Measurements from ENCODE around the gene NCOA7. TPM values are rescaled to one million over a fixed set of nuclear protein-coding genes. Genes with fewer than 3 reads are reported as not detected.

NCOA7 gene
- total RNA-seq, 1 experiment from 2014 or later, result 13.8 TPM

DNA sequence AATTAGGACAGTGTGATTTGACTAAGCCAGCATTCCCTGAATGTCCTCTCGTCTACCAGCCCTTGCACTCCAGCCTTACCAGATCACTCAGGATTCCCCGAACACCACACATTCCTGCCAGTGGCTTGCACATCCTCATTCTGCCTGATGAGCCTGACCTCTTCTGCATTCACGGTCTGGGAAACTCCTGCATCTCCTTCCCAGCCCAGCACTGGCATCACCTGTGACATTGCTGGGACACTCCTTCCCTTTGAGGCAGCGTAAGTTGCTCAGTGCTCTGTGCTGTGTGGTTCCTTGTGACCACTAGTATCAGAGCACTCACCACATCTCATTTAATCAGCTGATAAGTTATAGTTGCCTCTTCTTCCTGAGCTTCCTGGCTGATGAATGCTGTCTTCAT lies 17.3 kb downstream of the NCOA7 start:
- Histone ChIP-seq H3K4me3 (replicated peaks in 1 of 2; ENCODE audit: low read depth in 1 of 2, low read length in 2 of 2) (no peak overlapping the region), H3K9ac (ENCODE audit: low read length) (no peak overlapping the region), H3K27ac (ENCODE audit: low read depth, low read length) (no peak overlapping the region), H2AFZ (ENCODE audit: low read depth, low read length, poor library complexity, severe bottlenecking) (no peak overlapping the region), H4K20me1 (ENCODE audit: insufficient read depth) (no peaks in the 10 kb centered on the region), H3K4me2 (ENCODE audit: low read length) (no peak overlapping the region), H3K27me3 (ENCODE audit: insufficient read depth, low read length) (no peaks in the 10 kb centered on the region), H3K79me2 (ENCODE audit: insufficient read depth, low read length) (no peaks in the 10 kb centered on the region), H3K9me2 (ENCODE audit: insufficient read depth) (no peaks in the 10 kb centered on the region), H3K9me3 (ENCODE audit: control insufficient read depth in 1 of 2, insufficient read depth in 1 of 2, low read depth in 1 of 2, low read length in 2 of 2) (no peaks in the 10 kb centered on the region), H3K36me3 (ENCODE audit: control insufficient read depth in 1 of 2, insufficient read depth in 2 of 2, low read length in 2 of 2) (no peaks in the 10 kb centered on the region), H3K4me1 (ENCODE audit: control insufficient read depth in 1 of 2, insufficient read depth in 2 of 2, low read length in 2 of 2) (peaks cover 3 to 10% of the 10 kb centered on the region in 2 experiments; a peak in 3 of 4 replicates)
- ChIA-PET CTCF (interaction anchor here (1.4 kb wide), 2 partner anchors 16 to 148 kb away, joined by 3 read pairs; partner anchors contain the start of gene HINT3), RAD21 (ENCODE audit: low non-redundant PET in 1 of 2, low total read pairs in 2 of 2, uncharacterized antibody in 2 of 2, unreplicated experiment in 2 of 2) (no interaction called here), POLR2A (no interaction called here)
- intact Hi-C loops (cut with micrococcal nuclease), result no loop called here
- BruUV-seq (replicated peaks), result no TSS peak
- no peak for TF ChIP-seq SP1 (IDR thresholded peaks at IDR 0.05; ENCODE audit: low read depth)
- TF ChIP-seq, protein P1, sequence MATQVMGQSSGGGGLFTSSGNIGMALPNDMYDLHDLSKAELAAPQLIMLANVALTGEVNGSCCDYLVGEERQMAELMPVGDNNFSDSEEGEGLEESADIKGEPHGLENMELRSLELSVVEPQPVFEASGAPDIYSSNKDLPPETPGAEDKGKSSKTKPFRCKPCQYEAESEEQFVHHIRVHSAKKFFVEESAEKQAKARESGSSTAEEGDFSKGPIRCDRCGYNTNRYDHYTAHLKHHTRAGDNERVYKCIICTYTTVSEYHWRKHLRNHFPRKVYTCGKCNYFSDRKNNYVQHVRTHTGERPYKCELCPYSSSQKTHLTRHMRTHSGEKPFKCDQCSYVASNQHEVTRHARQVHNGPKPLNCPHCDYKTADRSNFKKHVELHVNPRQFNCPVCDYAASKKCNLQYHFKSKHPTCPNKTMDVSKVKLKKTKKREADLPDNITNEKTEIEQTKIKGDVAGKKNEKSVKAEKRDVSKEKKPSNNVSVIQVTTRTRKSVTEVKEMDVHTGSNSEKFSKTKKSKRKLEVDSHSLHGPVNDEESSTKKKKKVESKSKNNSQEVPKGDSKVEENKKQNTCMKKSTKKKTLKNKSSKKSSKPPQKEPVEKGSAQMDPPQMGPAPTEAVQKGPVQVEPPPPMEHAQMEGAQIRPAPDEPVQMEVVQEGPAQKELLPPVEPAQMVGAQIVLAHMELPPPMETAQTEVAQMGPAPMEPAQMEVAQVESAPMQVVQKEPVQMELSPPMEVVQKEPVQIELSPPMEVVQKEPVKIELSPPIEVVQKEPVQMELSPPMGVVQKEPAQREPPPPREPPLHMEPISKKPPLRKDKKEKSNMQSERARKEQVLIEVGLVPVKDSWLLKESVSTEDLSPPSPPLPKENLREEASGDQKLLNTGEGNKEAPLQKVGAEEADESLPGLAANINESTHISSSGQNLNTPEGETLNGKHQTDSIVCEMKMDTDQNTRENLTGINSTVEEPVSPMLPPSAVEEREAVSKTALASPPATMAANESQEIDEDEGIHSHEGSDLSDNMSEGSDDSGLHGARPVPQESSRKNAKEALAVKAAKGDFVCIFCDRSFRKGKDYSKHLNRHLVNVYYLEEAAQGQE (IDR thresholded peaks at IDR 0.05; ENCODE audit: low read depth), result no peak
- DNase-seq (ENCODE audit: low read depth, low spot score), result no peak
- no peak for ATAC-seq

DNA sequence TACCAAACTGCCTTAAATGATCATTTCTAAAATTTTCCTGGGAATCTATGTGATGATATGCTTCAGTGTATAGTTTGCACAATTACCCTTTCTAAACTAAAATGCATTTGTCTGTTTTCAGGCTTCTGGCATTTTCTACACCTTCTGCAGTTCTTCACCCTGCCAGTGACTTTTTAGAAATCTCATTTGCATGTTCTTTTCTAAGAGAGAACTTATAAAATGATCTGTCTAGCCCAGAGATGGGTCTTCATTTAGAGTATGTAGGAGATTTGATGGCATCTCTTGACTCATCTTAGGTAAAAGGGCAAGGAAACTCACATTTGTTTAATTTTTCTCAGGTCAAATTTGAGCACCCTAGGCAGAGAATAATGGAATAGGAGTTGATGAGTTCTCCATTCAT lies 17.8 kb downstream of the NCOA7 start:
- H3K27me3 ChIP-seq (ENCODE audit: insufficient read depth, low read length), result no peaks in the 10 kb centered on the region
- no peaks in the 10 kb centered on the region for H3K36me3 ChIP-seq (ENCODE audit: control insufficient read depth in 1 of 2, insufficient read depth in 2 of 2, low read length in 2 of 2)
- ChIA-PET RAD21 (ENCODE audit: low non-redundant PET in 1 of 2, low total read pairs in 2 of 2, uncharacterized antibody in 2 of 2, unreplicated experiment in 2 of 2) (no interaction called here), POLR2A (no interaction called here), CTCF (interaction anchor here (1.4 kb wide), 2 partner anchors 17 to 148 kb away, joined by 3 read pairs; partner anchors contain the start of gene HINT3)
- ATAC-seq, result no peak
- no peaks in the 10 kb centered on the region for H3K79me2 ChIP-seq (ENCODE audit: insufficient read depth, low read length)
- H3K4me2 ChIP-seq (ENCODE audit: low read length), result no peak overlapping the region
- H3K9me3 ChIP-seq (ENCODE audit: control insufficient read depth in 1 of 2, insufficient read depth in 1 of 2, low read depth in 1 of 2, low read length in 2 of 2), result no peaks in the 10 kb centered on the region
- no peak for DNase-seq (ENCODE audit: low read depth, low spot score)
- no peak overlapping the region for H3K9ac ChIP-seq (ENCODE audit: low read length)
- H3K4me3 ChIP-seq (replicated peaks in 1 of 2; ENCODE audit: low read depth in 1 of 2, low read length in 2 of 2), result no peak overlapping the region
- no TSS peak for BruUV-seq (replicated peaks)
- peaks cover 4 to 10% of the 10 kb centered on the region in 2 experiments; a peak in 3 of 4 replicates for H3K4me1 ChIP-seq (ENCODE audit: control insufficient read depth in 1 of 2, insufficient read depth in 2 of 2, low read length in 2 of 2)
- no peaks in the 10 kb centered on the region for H4K20me1 ChIP-seq (ENCODE audit: insufficient read depth)
- no peak overlapping the region for H3K27ac ChIP-seq (ENCODE audit: low read depth, low read length)
- H2AFZ ChIP-seq (ENCODE audit: low read depth, low read length, poor library complexity, severe bottlenecking), result no peak overlapping the region
- no peaks in the 10 kb centered on the region for H3K9me2 ChIP-seq (ENCODE audit: insufficient read depth)
- intact Hi-C loops (cut with micrococcal nuclease), result no loop called here
- TF ChIP-seq, protein P2, sequence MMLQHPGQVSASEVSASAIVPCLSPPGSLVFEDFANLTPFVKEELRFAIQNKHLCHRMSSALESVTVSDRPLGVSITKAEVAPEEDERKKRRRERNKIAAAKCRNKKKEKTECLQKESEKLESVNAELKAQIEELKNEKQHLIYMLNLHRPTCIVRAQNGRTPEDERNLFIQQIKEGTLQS (IDR thresholded peaks at IDR 0.05), result no peak
- TF ChIP-seq POLR2AphosphoS5 (IDR thresholded peaks at IDR 0.05; ENCODE audit: low read depth, low read length) (no peak), FOSL1 (IDR thresholded peaks at IDR 0.05; ENCODE audit: low read depth) (no peak), EZH2phosphoT487 (IDR thresholded peaks at IDR 0.05; ENCODE audit: borderline replicate concordance) (no peak), CTCF (IDR thresholded peaks at IDR 0.05 in 2 of 3, conservative IDR thresholded peaks at IDR 0.05 in 1 of 3; ENCODE audit: borderline replicate concordance in 1 of 3, insufficient read depth in 1 of 3, low read depth in 2 of 3, low read length in 2 of 3) (no peak), POLR2A (IDR thresholded peaks at IDR 0.05; ENCODE audit: borderline replicate concordance, extremely low read depth, insufficient read depth, insufficient read length) (no peak), ELF1 (IDR thresholded peaks at IDR 0.05; ENCODE audit: borderline replicate concordance, low read depth) (no peak), SRF (IDR thresholded peaks at IDR 0.05; ENCODE audit: low read depth) (no peak), RAD21 (IDR thresholded peaks at IDR 0.05; ENCODE audit: low read depth) (no peak)
- TF ChIP-seq, protein P3, sequence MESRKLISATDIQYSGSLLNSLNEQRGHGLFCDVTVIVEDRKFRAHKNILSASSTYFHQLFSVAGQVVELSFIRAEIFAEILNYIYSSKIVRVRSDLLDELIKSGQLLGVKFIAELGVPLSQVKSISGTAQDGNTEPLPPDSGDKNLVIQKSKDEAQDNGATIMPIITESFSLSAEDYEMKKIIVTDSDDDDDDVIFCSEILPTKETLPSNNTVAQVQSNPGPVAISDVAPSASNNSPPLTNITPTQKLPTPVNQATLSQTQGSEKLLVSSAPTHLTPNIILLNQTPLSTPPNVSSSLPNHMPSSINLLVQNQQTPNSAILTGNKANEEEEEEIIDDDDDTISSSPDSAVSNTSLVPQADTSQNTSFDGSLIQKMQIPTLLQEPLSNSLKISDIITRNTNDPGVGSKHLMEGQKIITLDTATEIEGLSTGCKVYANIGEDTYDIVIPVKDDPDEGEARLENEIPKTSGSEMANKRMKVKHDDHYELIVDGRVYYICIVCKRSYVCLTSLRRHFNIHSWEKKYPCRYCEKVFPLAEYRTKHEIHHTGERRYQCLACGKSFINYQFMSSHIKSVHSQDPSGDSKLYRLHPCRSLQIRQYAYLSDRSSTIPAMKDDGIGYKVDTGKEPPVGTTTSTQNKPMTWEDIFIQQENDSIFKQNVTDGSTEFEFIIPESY (IDR thresholded peaks at IDR 0.05; ENCODE audit: extremely low read depth, insufficient replicate concordance, low read length), result no peak
- TF ChIP-seq, protein P4, sequence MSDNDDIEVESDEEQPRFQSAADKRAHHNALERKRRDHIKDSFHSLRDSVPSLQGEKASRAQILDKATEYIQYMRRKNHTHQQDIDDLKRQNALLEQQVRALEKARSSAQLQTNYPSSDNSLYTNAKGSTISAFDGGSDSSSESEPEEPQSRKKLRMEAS (IDR thresholded peaks at IDR 0.05), result no peak
